Sigmoid colon (tissue), 3 donors: ENCODE measurements around the gene MRO.

Source experiments
- CTCF ChIP-seq, 4 experiments: fragments of 450-650 bp in 3 of 4; fragments of 200-600 bp in 1 of 4; IDR thresholded peaks; one replicate each; pipeline ENCODE4 v1.5.1; 2016 to 2019; ENCODE audit warnings: antibody characterized with exemption in 4 of 4, mild to moderate bottlenecking in 3 of 4, moderate library complexity in 2 of 4
- POLR2A ChIP-seq, 2 donors: fragments of 450-650 bp; IDR thresholded peaks; one replicate each; pipeline ENCODE4 v1.6.1; 2016; ENCODE audit warnings: antibody characterized with exemption in 2 of 2, mild to moderate bottlenecking in 2 of 2, moderate library complexity in 2 of 2

GRCh38 chr18:50805732-50806131 is 14.1 kb downstream of the MRO start:
- TF ChIP-seq POLR2A (IDR thresholded peaks at IDR 0.05) (no peak), CTCF (IDR thresholded peaks at IDR 0.05) (no peak)
